Stimulated activated naive CD4-positive, alpha-beta T cell treated with Interleukin-2 at 50 U/mL for 16 hours (primary cell): ENCODE measurements around the gene UNC5C.

Source experiments
- DNase-seq: peaks from one replicate; lab custom pipeline; 2025; lab: John Stamatoyannopoulos, UW

UNC5C gene

DNA sequence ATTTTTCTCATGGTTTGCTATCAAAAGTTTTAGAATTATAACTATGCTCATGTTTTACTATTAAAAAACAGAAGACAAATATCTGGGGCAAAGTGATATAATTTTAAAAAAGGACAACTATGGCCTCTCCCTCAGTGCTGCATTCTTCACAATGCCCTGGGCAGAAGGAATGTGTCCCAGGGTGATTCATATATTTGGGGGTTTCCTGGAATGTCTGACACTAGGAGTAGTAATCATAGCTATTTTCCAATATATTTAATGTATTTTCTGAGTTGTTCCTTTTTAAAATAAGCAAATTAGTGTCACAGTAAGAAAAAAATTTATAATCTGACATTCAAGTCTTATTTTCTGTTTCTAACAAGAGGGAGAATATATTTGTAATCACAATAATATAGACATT, 281.7 kb downstream of the UNC5C start:
- DNase-seq = no peak

DNA sequence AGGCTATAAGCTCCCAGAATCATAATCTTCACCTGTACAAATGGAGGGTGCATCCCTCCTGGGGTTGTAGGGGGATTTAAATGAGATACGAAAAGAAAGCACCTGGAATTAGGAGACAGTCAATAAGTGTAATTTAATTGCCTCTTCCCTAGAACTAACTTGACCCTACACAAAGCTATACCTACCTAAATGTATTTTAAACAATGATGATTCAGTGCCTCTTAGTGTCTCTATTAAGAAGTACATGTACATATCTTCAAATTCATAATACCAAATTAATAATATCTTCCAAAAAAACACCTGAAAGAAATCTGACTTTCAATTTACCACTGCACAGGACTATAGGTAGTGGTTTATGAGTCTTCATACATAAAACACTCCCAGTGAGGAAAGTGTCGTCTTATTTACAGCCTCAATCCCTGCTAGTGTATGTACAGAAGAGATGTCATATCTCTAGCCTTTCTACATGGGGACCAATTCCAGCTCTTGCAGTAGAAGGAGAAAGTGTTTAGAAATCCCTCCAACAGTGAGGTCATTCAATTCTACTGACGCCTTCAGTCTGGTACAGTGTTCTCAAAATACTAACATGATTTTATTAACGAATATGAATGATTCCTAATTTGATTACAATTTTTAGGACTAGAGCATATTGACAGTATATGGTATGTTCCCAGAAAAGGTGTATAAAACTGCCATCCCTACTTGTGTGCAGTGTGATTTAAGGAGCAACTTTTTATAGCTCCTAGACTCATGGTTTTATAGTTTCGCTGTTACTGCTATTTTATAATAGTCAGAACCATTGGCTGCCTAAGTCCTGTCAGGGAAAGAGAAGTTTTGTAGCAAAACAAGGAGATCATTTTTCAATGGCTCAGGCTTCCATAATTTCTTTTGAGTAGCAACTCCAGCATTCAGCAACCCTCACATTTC, 282.7 kb downstream of the UNC5C start:
- DNase-seq = no peak

DNA sequence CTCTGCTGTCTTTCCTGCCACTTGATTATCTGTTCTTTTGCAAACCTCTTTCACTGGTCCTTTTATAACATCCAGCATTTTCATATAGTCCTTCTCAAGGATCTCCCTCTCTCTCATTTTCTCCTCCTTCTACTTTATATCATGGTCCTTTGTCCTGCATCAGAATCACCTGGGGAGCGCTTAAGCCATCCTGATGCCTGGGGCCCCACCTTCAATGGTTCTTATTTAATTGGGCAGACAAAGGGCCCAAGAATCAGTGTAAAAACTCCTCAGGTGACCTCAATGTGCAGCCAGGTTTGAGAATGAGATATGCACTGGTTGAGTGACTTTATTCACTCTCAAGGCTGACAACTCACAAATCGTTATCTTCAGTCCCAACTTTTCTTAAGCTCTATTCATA, 283.9 kb downstream of the UNC5C start:
- no peak for DNase-seq

DNA sequence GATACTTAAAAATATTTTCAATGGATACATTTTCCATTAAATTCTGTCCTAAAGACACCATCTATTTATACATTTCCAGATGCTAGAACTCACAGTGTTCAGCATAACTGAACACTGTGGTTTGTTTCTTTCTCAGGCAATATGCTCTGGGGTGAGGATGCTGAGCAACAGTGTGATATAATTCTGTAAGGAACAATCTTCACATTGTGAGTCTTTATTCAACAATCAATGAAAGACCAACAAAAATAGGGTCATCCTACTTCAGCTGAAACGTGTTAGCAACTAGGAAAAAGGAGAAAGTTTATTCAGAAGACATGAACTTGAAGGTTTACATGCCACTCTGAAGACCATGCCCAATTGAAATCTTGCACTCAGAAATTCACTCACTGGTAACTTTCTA, 284.8 kb downstream of the UNC5C start:
- DNase-seq = no peak

DNA sequence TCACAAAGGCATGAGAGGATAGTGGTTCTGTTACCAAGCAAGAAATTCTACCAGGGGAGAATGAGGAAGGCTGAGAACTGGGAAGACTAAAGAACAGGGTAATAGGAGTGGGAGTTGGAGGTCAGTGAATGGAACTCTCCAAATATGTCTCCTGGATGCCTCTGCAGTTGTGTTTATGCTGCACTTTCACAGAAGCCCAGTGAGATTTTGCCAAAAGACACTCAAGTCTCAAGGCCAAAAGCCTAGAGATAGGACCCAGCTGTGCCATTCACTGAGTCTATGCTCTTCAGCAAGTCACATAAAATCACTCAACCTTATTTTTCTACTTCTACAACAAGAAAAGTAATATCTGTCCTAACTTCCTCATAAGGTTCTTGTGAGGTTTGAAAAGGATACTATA, 285.4 kb downstream of the UNC5C start:
- no peak for DNase-seq

DNA sequence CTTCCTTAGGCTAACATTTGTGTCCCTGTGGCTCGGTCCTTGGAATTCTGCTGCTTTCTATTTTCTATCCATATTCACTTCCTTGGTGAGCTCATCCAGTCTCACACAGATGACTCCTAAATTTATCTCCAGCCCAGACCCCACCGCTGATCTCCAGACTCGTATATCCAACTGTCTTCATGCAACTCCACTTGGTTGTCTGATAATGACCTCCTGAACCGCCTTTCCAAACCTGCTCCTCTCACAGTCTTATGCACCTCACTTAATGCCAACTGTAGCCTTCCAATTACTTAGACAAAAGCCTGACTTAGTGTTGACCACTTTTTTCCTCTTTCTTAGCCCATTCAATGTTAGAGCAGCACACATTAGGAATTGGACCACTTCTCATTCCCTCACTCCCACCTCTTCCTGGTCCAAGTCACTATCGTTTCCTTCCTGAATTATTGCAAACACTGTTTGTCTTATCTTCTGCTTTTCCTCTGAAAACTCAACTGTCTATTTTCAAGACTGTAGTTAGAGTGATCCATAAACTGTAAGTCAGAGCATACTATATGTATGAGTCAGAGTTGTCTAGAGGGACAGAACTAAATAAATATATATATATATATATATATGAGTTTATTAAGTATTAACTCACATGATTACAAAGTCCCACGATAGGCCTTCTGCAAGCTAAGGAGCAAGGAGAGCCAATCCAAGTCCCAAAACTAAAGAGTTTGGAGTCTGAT, 292.5 kb downstream of the UNC5C start:
- no peak for DNase-seq

DNA sequence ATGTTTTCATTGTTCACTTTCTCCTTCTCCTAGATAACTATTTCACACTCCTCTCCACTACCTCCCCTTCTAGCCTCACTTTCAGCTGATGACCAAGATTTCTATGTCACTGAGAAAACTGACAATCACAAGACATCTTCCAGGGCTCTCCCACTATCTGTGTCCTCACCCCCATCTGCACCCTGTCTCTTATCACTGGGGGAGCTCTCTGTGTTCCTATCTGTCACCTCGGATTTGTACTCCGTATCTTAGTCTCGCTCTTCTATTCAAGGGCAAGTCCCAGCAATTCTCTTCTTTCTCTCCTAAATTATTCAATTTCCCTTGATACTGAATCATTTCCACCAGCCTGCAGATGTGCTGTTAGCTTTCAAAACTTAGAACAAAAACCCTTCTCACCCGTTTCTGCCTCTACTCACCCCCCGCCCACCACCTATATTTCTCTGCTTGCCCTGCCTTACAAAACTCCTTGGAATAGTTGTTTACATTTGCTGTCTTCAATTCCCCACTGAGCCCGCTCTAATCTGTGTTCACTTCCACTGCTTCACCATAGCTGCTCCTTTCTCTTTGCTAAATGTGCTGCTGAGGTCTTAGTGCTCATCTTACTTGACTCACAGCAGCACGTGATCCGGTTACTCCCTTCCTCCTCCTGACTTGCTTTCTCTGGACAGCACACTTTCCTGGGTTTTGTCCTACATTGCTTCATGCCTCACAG, 293.2 kb downstream of the UNC5C start:
- no peak for DNase-seq

DNA sequence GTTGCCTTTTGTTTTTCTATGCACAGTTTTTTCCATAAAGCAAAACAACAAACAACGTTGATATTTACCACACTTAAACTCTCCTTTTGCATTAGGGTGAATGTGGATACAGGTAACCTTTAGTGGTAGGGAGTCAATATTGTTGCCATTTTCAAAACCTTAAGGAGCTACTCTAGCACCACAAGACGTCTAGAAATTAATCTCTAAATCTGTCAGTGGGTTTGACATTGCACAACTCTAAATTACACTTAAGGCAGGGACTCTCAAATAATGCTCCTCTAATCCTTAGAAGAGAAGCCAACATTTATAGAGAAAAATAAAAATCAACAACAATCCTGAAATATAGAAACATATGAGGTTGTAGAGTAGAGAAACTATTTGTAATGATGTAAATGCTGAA, 297.2 kb downstream of the UNC5C start:
- no peak for DNase-seq

DNA sequence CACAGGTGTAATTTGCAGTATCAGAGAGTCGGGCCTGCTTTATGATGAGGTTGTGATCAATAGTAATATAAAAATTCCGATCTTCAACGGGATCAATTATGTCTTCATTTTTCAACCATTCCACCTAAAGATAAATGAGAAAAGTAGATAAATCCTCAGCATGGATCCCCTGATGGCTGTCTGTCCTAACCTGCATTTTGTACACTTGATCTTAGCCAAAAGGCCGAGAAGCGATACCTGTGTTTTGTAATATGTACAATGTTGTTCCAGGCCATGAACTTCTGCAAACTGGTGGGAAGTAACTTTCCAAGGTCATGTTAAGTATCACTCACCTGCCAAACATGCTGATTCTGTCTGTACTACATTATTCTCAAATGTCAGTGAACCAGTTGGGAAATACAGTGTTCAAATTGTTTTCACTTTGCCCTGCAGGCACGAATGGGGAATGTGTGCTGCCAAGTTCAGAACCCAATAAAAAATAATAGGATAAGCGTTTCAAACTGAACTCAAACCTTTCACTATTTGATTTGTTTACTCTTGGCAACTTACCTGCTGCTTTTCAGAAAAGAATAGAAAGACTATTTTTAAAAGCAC, 298.1 kb downstream of the UNC5C start:
- no peak for DNase-seq

DNA sequence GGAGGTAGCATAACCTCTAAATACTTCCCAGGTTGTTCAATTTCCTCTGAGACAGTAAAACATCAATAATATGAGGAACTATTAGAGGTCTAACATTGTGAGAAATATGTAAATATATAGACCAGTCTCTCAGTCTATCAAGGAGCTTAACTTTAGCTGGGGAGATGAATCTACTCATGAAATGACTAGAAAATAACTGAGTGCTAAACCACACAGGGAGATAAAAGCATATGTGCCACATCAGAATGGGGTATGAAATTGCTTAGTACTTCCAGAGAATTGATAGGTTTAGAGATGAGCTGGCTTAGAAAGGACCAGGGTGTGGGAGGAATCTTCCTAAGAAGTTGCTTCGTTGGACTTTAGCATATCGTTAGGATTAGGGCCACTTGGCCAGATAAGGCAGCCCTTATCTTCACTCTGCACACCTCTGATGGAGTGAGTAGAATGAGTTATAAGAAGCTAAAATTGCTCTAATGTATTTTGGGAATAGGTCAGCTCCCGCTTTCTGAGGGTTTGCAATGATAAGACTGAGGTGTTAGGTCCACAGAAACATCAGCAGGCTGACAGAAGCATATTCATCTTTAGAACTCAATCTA, 299.2 kb downstream of the UNC5C start:
- no peak for DNase-seq

DNA sequence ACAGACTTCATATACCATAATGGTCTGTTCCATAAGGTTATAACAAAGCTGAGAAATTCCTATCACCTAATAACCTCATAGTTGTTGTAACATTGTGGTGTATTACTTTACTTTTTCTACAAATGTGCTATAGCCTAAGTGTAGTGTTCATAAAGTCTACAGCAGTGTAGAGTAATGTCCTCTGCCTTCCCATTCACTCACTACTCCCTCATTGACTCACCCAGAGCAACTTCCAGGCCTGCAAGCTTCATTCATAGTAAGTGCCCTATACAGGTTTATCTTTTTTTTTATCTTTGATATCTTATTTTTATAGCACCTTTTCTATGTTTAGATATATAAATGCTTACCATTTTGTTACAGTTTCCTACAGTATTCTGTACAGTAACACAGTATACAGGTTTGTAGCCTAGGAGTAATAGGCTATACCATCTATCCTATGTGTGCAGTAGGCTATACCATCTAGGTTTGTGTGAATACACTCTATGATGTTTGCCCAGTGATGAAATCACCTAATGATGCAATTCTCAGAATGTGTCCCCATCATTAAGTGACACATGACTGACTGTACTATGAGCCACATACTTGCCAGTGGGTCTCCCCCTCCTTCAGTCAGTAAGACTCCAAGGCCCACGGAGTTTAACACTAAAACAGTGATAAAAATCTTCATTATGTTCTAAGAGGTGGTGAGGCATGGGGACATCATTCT, 299.9 kb downstream of the UNC5C start:
- DNase-seq = no peak

DNA sequence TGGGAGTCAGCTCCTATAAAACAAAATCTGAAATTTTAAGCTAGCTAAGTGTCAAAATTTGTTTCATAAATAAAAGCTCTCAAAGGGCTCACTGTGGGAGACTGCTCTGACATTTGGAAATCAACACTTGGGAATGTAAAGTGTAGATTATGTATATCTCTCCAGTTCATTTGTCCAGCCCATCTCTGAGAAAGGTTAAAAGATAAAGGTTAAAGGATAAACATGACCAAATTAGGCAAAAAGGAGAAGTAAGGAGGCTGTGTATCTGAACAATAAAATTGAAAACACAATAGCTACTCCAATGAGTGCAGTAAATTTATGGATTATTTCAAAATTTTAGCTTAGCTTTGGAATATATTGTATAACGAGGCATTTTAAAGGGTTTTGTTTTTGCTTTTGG, 304.9 kb downstream of the UNC5C start:
- DNase-seq = no peak

DNA sequence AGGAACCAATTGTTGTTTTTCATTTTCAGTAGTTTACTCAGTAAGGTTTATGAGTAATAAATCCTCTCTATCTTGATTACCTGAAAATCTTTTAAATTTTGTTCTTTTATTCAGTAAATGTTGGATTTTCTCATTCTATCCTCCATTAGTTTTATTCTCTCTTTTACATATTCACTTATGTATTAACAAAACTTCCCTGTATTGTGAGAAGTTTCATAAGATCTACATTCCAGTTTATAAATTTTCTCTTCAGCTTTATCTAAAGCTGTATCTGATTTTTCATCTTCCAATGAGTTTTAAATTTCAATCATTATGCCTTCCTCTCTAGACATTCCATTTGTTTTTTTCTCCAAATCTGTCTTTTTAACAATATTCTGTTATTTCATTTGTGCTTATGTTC, 310.2 kb downstream of the UNC5C start:
- no peak for DNase-seq

DNA sequence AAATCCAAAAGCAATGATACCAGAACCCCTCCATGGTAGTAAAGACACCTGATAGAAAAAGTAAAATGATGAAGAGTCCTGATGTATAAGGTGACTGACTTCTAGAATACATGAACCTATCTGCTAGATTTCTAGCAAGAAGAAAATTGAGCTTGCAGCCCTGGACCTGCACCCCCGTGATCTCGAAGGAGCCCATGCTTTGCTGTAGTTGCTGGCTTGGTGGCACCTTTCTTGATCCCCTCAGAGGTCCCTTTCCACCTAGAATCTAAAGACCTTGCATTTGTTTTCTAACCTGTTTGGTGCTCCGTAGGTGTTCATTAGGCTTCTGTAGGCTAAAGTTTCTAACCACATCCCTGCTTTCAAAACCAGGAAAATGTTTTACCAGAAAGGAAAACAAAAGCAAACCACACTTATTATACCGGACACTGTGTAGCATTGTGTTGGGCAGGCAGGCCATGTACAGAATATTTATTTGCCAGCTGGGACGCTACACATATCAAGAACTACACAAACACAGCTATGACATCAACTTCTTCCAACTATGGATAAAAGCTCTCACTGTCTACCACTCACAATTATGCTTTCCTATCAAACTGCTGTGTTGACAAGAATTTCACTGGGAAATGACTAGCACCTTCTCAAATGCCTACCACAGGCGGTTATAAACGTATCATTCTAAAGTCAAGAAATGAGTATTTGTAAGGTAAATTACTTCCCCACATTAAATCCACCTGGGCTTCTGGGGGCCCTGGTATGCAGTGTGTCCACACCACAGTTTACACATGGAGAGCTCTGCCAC, 316.2 kb downstream of the UNC5C start:
- DNase-seq = no peak

DNA sequence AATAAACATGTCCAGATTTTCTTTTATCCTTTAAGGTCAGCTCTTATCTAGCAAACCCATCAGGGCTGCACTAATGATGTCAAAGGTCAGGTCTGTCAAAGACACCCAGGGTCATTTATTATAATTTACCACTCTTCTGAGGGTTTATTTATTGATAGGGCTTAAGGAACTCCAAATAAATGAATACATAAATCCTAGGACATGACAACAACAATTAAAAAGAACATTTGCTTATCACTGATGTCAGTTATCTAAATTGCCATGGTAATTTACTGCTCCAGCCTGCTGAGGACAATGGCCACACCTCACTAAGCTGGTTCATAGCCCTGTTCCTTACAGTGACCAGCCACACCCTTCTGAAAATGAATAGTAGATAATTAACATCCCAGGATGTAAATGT, 317.1 kb downstream of the UNC5C start:
- no peak for DNase-seq

DNA sequence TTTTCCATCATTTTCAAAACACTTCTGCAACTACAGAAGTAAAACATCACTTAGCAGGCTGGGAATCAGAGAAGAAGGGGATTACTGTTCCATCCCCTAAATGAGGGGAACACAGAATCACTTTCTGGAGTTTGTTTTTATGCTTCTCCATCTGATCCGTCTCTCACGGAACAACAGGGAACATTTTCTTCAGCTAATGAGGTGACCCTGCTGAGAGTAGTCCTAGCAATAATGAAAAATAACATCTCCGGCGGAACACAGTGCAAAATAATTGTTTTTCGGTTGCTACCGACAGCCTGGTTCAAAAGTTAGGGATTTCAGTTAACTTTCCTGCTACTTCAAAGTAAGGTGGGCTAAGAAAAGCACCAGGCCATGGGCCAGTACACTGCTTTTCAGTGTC, 322.9 kb downstream of the UNC5C start:
- DNase-seq = no peak

DNA sequence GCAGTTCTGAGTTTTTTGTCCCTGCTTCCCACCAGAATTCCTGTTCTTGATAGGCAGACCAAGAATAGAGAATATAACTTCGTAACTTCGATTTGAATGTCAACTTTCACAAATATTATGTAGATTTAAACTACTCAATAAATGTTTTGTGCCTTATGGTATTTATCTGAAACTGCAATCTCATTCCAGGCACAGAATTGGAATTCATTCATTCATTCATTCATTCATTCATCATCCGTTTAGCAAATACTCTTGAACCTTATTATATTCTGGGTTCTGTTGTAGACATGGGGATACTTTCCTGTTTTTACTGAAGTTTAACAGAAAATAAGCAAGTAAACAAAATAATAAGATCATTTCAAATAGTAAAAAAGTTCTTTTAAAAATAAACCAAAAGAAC, 324.4 kb downstream of the UNC5C start:
- DNase-seq = no peak

DNA sequence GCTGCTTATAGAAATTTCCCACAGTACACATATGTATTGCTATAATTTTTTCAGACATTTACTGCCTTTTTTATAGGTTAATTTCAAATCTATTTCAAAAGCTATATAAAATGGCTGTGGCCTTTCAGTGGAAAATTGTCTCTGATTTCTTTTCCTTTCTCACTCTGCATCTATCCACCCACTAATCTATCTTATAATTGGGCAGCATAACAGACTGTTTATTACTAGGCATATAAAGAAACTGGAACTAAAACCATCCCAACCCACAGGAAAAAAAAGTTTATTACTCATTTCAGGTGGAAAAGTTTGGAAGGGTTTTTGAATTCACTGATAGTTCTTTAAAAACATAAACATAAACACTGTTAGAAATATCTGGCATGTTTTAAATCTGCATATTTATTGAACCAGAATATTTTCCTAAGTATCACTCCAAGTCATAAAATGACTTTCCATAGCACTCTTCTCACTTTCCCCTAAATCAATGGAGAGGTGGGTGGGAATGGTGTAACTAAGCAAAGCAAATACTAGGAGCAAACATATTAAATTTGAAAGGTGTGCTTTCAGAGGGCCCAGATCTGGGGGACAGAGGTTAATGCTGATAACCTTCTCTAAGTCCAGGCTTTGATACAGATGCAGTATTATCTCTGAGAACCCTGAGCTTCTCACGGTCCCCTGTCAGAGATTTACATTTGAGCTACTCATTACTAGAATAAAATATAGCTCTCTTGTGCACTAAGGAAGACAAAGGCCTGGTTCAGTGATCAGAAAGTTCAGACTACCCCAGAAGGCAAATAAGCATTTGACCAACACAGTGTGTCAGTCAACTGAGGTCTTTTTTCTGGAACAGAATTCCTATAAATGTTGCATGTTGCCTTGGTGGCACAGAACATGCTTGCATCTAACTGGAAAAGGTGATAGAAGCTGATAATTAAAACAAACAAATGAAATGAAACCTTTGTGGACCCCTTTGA, 328.3 kb downstream of the UNC5C start:
- DNase-seq = no peak

DNA sequence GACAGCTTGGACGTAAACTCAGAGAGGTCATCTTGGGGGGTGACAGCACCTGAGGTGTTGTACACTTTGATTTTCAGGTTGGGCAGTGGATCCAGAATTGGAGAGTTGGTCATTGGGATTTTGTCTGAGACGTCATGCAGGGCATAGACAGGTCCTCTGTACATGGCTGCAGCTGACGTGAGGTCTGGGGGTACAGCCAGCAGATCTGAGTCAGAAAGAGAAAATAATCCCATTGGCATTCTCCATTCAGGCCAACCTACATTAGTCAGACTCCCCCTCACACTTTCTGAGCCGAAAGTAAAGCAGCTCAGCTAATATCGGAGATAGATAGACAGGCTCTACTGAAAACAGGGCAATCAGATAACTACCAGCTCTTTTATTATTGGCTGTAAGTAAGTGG, 329.7 kb downstream of the UNC5C start:
- DNase-seq = no peak
